Measurements from ENCODE around the gene GNB1.
"Not testable (repeated sequence)": the region's sequence is repeated elsewhere in the genome, so short reads cannot be mapped to it uniquely, and the experiment has no call there.

- not testable (repeated sequence) for TF ChIP-seq CTCF (IDR thresholded peaks at IDR 0.05; ENCODE audit: low read length); EZH2 (IDR thresholded peaks at IDR 0.05; ENCODE audit: borderline replicate concordance, low read length)
These were observed 148.4 kb downstream of the GNB1 start for GRCh38 chr1:1742529-1742928.
